ENCODE measurements around the gene TBL1X. TPM values are rescaled to one million over a fixed set of nuclear protein-coding genes. Genes with fewer than 3 reads are reported as not detected.
"Not testable (repeated sequence)": the region's sequence is repeated elsewhere in the genome, so short reads cannot be mapped to it uniquely, and the experiment has no call there.

TBL1X gene
- total RNA-seq, 2 donors from 2014 or later: 12.3 to 14.0 TPM

- TF ChIP-seq, protein P1, sequence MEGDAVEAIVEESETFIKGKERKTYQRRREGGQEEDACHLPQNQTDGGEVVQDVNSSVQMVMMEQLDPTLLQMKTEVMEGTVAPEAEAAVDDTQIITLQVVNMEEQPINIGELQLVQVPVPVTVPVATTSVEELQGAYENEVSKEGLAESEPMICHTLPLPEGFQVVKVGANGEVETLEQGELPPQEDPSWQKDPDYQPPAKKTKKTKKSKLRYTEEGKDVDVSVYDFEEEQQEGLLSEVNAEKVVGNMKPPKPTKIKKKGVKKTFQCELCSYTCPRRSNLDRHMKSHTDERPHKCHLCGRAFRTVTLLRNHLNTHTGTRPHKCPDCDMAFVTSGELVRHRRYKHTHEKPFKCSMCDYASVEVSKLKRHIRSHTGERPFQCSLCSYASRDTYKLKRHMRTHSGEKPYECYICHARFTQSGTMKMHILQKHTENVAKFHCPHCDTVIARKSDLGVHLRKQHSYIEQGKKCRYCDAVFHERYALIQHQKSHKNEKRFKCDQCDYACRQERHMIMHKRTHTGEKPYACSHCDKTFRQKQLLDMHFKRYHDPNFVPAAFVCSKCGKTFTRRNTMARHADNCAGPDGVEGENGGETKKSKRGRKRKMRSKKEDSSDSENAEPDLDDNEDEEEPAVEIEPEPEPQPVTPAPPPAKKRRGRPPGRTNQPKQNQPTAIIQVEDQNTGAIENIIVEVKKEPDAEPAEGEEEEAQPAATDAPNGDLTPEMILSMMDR (IDR thresholded peaks at IDR 0.05): no peak
- Histone ChIP-seq H3K4me1 (no peaks in the 10 kb centered on the region), H3K36me3 (no peaks in the 10 kb centered on the region), H3K4me3 (no peak overlapping the region), H3K27me3 (no peaks in the 10 kb centered on the region), H3K27ac (no peak overlapping the region), H3K9me3 (peaks cover 0 to 12% of the 10 kb centered on the region in 2 donors)
- DNase-seq (ENCODE audit: low spot score): no peak
Observed at GRCh38 chrX:9430346-9430921, 34.4 kb upstream of the TBL1X start.

DNA sequence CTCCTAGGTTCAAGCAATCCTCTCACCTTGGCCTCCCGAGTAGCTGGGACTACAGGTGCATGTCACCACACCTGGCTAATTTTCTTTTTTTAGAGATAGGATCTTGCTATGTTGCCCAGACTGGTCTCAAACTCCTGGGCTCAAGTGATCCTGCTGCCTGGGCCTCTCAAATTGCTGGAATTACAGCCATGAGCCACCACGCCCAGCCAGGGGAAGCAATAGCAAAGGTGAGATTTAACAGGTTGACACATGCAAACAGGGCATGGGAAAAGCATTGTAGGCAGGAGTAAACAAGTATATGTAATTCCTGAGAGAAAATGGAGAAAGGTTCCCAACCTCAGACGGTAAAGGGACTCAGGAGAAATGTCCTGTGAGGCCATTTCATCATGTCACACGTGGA lies 33.6 kb upstream of the TBL1X start:
- TF ChIP-seq, protein P1 (IDR thresholded peaks at IDR 0.05): no peak
- H3K4me3 ChIP-seq: no peak overlapping the region
- no peaks in the 10 kb centered on the region for H3K4me1 ChIP-seq
- H3K27me3 ChIP-seq: no peaks in the 10 kb centered on the region
- H3K9me3 ChIP-seq: peaks cover 0 to 5% of the 10 kb centered on the region in 2 donors
- H3K36me3 ChIP-seq: no peaks in the 10 kb centered on the region
- DNase-seq (ENCODE audit: low spot score): no peak
- no peak overlapping the region for H3K27ac ChIP-seq

DNA sequence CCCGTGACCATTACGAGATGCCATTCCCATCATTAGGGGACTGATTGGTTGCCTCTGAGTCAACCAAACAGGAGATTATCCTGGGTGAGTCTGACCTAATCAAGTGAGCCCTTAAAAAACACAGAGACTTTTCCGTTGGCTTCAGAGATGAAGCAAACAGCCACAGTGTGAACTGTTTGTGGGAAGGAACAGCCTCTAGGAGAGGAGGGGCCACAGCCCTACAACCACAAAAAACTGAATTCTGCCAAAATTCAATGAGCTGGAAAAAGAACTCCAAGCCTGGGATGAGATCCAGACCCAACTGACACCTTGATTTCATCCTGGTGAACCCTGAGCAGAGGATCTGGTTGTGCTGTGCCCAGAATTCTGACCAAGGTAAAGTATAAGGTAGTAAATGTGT lies 31.3 kb upstream of the TBL1X start:
- Histone ChIP-seq H3K9me3 (no peaks in the 10 kb centered on the region), H3K36me3 (no peaks in the 10 kb centered on the region), H3K27me3 (no peaks in the 10 kb centered on the region), H3K4me3 (no peak overlapping the region), H3K4me1 (no peaks in the 10 kb centered on the region), H3K27ac (no peak overlapping the region)
- TF ChIP-seq, protein P1 (IDR thresholded peaks at IDR 0.05): no peak
- DNase-seq (ENCODE audit: low spot score): no peak

GRCh38 chrX:9434051-9434550 lies 30.8 kb upstream of the TBL1X start:
- H3K4me1 ChIP-seq: no peaks in the 10 kb centered on the region
- no peaks in the 10 kb centered on the region for H3K9me3 ChIP-seq
- H3K36me3 ChIP-seq: no peaks in the 10 kb centered on the region
- DNase-seq (ENCODE audit: low spot score): no peak
- no peak overlapping the region for H3K27ac ChIP-seq
- no peaks in the 10 kb centered on the region for H3K27me3 ChIP-seq
- H3K4me3 ChIP-seq: no peak overlapping the region
- TF ChIP-seq, protein P1 (IDR thresholded peaks at IDR 0.05): no peak

GRCh38 chrX:9435086-9435485 lies 29.8 kb upstream of the TBL1X start:
- not testable (repeated sequence) for H3K4me3 ChIP-seq; H3K9me3 ChIP-seq; H3K4me1 ChIP-seq; DNase-seq (ENCODE audit: low spot score); H3K27ac ChIP-seq; H3K36me3 ChIP-seq; H3K27me3 ChIP-seq

GRCh38 chrX:9436812-9437211 lies 28.0 kb upstream of the TBL1X start:
- Histone ChIP-seq H3K4me3 (no peak overlapping the region), H3K4me1 (no peaks in the 10 kb centered on the region), H3K27me3 (no peaks in the 10 kb centered on the region), H3K9me3 (no peaks in the 10 kb centered on the region), H3K36me3 (no peaks in the 10 kb centered on the region), H3K27ac (no peak overlapping the region)
- DNase-seq (ENCODE audit: low spot score): no peak
- TF ChIP-seq, protein P1 (IDR thresholded peaks at IDR 0.05): no peak

Data from right atrium auricular region (tissue), 2 donors.